Measurements from ENCODE around the gene ATG7. TPM values are rescaled to one million over a fixed set of nuclear protein-coding genes. Genes with fewer than 3 reads are reported as not detected.

The ATG7 gene
- total and polyA plus RNA-seq, 10 of the 15 experiments (the other 5 are each of a cell fraction or from before 2014, with no cell fraction given): 13.5 to 49.5 (median 26.4) TPM

- RAD21 ChIA-PET (ENCODE audit: unreplicated experiment): interaction anchor here (0.6 kb wide), 1 partner anchor 266 kb away, joined by 4 read pairs; no protein-coding TSS in a partner anchor
- POLR2A ChIA-PET: no interaction called here
- Histone ChIP-seq H3K9me3 (replicated peaks; ENCODE audit: control insufficient read depth, insufficient read depth, low read length) (no peaks in the 10 kb centered on the region), H3K4me2 (ENCODE audit: control insufficient read depth, insufficient read depth) (no peak overlapping the region), H3K27ac (ENCODE audit: control insufficient read depth, insufficient read depth) (no peak overlapping the region), H4K20me1 (ENCODE audit: control insufficient read depth, insufficient read depth) (no peaks in the 10 kb centered on the region), H3K9ac (ENCODE audit: control insufficient read depth, insufficient read depth, low read length) (no peak overlapping the region), H3K4me3 (no peak overlapping the region), H3K36me3 (ENCODE audit: control insufficient read depth in 2 of 2, insufficient read depth in 2 of 2, low read length in 1 of 2) (no peaks in the 10 kb centered on the region), H3K27me3 (replicated peaks in 1 of 2; ENCODE audit: control insufficient read depth in 2 of 2, insufficient read depth in 2 of 2, low read length in 1 of 2) (no peaks in the 10 kb centered on the region), H2AFZ (ENCODE audit: control insufficient read depth, low read depth, low read length) (no peak overlapping the region), H3K79me2 (ENCODE audit: control insufficient read depth, insufficient read depth, low read length) (no peaks in the 10 kb centered on the region), H3K4me1 (ENCODE audit: control insufficient read depth, insufficient read depth, low read length) (no peaks in the 10 kb centered on the region)
- SMC1A ChIA-PET (ENCODE audit: uncharacterized antibody, unreplicated experiment): no interaction called here
- CTCF ChIA-PET: no interaction called here
- FAIRE-seq (no peak), DNase-seq (ENCODE audit: low read depth, low spot score) (no peak), ATAC-seq (no peak)
- in situ Hi-C loops (cut with MboI): loop anchor here (10.0 kb wide), 1 partner anchor 419 kb away; no protein-coding TSS in a partner anchor
- intact Hi-C loops (cut with micrococcal nuclease; ENCODE audit: unreplicated experiment): no loop called here
- TF ChIP-seq RELA (IDR thresholded peaks at IDR 0.05; ENCODE audit: borderline replicate concordance, partially characterized antibody): no peak
- TF ChIP-seq CUX1 (IDR thresholded peaks at IDR 0.05; ENCODE audit: insufficient replicate concordance, low read depth, low read length): no peak
- TF ChIP-seq ZNF384 (IDR thresholded peaks at IDR 0.05; ENCODE audit: borderline replicate concordance, low read depth, low read length): no peak
- TF ChIP-seq REST (IDR thresholded peaks at IDR 0.05; ENCODE audit: low read depth, low read length): no peak
- no peak for TF ChIP-seq RFX5 (IDR thresholded peaks at IDR 0.05; ENCODE audit: low read depth, low read length)
- TF ChIP-seq IKZF2 (IDR thresholded peaks at IDR 0.05): no peak
- no peak for TF ChIP-seq NFXL1 (IDR thresholded peaks at IDR 0.05; ENCODE audit: borderline replicate concordance)
- no peak for TF ChIP-seq SUPT20H (IDR thresholded peaks at IDR 0.05; ENCODE audit: borderline replicate concordance, control insufficient read depth, low read depth, low read length)
- TF ChIP-seq NBN (IDR thresholded peaks at IDR 0.05): no peak
- TF ChIP-seq BCLAF1 (IDR thresholded peaks at IDR 0.05): no peak
- no peak for TF ChIP-seq SIN3A (IDR thresholded peaks at IDR 0.05; ENCODE audit: low read depth, low read length)
- no TSS peak for BruUV-seq (replicated peaks)
- WGBS (ENCODE audit: insufficient coverage, insufficient replicate concordance, low lambda C conversion rate, missing lambda C conversion rate): 100% methylated on average over 1 of the region's 1 CpG
Observed at GRCh38 chr3:11385326-11385725, 113.1 kb downstream of the ATG7 start.
